ENCODE results near the gene AMPH. TPM values are rescaled to one million over a fixed set of nuclear protein-coding genes. Genes with fewer than 3 reads are reported as not detected.
A peak's percentile ranks its signal among the peaks of the same experiment; 100 is the strongest.

The AMPH gene
- total RNA-seq, 2 donors from 2014 or later = not detected

DNA sequence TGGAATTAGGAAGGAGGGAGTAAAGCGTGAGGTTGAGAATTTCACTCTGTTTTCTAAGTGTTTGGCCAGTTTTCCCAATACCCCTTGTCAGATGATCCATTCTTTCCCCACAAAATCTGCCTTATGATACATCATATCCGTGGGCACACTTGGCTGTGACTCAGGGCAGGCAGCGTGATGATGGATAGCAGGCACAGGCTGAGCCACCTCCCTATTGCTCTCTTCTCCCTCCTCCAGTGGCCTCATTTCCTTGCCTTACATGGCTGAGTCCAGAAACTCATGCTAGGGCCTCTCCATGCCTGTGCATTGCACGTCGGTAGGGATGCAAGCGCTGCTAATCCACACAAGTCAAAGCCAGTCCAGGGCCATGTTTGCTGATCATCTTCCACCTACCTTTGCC lies 128.3 kb downstream of the AMPH start:
- Mint-ChIP-seq H3K9me3 (no peaks in the 10 kb centered on the region), H3K4me3 (no peak overlapping the region), H3K27ac (no peak overlapping the region), H3K4me1 (ENCODE audit: low read depth in 2 of 2) (no peaks in the 10 kb centered on the region), H3K36me3 (no peaks in the 10 kb centered on the region), H3K27me3 (peaks cover 26 to 28% of the 10 kb centered on the region in 2 donors)
- no peak for ATAC-seq
- no peak for DNase-seq (ENCODE audit: low spot score)

DNA sequence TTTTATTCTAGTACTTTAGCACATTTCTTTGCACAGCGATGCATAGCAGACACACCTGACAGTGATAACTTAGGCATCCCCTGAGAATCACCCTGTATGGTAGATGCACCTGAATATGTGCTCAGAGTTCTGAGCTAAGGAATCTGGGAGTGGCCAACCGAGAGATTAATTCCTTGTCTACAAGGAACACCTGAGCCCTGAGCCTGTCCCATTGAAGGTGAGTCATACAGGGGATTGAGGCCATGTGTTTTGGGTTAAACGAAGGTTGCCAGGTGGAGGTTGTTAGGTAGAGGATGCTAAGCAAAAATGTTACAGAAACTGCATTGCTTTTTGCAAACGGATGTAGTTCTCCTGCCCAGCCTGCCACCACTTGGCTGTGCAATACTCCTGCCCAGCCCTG lies 128.9 kb downstream of the AMPH start:
- H3K27me3 Mint-ChIP-seq = peaks cover 25 to 31% of the 10 kb centered on the region in 2 donors
- no peak overlapping the region for H3K4me3 Mint-ChIP-seq
- no peak for ATAC-seq

DNA sequence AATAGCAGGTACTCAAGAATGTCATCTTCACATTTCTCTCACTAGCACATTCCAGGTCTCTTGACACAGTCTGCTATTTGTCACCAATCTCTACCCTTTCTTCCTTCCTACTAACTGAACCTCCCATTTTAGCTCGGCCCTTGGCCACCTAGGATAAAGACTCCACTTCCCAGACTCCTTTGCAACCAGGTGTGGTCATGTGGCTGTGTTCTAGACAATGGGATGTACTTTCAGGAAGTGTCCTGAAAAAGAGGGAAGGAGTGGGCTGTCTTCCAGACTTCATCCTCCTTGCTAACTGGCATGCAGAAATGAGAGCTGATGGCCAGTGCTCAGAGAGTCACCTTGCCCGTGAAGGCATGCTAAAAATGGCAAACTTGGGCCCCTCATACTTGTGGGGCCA lies 139.2 kb downstream of the AMPH start:
- Mint-ChIP-seq H3K4me3 (no peak overlapping the region), H3K27ac (no peak overlapping the region), H3K4me1 (ENCODE audit: low read depth in 2 of 2) (no peaks in the 10 kb centered on the region), H3K36me3 (no peaks in the 10 kb centered on the region), H3K9me3 (no peaks in the 10 kb centered on the region), H3K27me3 (peaks cover 22 to 27% of the 10 kb centered on the region in 2 donors)
- no peak for ATAC-seq
- no peak for DNase-seq (ENCODE audit: low spot score)

More for the DNA sequence above, 128.9 kb downstream of the AMPH start:
- H3K27ac Mint-ChIP-seq = no peak overlapping the region
- no peak for DNase-seq (ENCODE audit: low spot score)
- H3K4me1 Mint-ChIP-seq (ENCODE audit: low read depth in 2 of 2) = no peaks in the 10 kb centered on the region
- no peaks in the 10 kb centered on the region for H3K9me3 Mint-ChIP-seq
- no peaks in the 10 kb centered on the region for H3K36me3 Mint-ChIP-seq

DNA sequence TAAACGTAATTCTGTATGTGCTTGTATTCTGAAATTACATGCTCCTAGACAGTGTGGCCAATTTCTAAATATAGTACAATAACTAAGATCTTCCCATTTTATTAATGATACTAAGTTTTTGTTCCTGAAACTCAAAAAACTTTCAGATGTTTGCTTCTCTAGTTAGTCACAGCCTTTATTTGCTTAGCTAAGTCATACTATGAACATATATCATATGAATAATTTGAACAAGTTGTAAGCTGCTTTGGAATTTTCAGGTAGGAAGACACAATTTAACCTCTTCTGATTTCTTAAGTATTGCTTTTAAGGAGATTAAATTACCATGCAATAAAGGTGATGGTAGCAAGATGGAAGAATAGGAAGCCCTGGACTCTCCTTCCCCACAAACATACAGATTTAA lies 148.7 kb downstream of the AMPH start:
- Mint-ChIP-seq H3K27ac (no peak overlapping the region), H3K9me3 (peaks cover 8% of the 10 kb centered on the region), H3K4me3 (no peak overlapping the region), H3K36me3 (peaks cover 29% of the 10 kb centered on the region), H3K27me3 (peaks cover 40 to 61% of the 10 kb centered on the region in 2 donors), H3K4me1 (ENCODE audit: low read depth in 2 of 2) (no peaks in the 10 kb centered on the region)
- DNase-seq (ENCODE audit: low spot score) = no peak
- ATAC-seq = no peak

DNA sequence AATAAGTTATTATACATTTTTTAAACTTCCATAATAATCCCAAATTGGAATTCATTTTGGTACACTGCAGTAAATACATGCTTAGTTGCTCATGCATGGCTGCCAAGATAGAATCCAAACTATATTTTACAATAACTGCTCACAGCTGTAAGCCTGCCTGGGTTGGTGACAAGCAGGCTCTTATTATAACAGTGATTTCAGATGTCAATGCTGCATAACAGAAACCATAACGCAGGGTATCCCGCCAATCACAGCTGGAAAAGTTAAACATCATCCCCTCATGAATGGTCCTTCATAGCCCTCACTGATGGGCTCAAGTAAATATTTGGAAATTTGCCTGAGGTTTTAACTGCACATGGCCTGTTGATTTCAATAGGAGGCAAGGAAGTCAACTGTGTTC lies 149.8 kb downstream of the AMPH start:
- Mint-ChIP-seq H3K4me1 (ENCODE audit: low read depth in 2 of 2) (no peaks in the 10 kb centered on the region), H3K27ac (no peak overlapping the region), H3K27me3 (peaks cover 38 to 58% of the 10 kb centered on the region in 2 donors), H3K9me3 (peaks cover 8% of the 10 kb centered on the region), H3K4me3 (no peak overlapping the region), H3K36me3 (peaks cover 35% of the 10 kb centered on the region)
- no peak for ATAC-seq
- DNase-seq (ENCODE audit: low spot score) = no peak

DNA sequence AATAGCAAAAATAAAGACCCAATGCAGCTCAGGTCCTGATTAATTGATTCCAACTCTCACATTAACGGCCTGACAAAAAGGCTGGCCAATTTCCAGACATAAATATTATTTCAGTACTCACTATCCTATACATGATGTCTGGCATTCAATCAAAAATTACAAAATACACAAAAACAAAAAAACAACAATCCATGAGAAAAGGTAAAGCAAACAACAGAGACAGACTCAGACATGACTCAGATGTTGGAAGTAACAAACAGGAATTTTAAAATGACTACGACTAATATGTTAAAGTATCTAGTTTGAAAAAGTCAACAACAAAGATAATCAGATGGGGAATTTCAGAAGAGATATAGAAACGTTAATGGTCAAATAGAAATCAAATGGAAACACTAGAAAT lies 152.8 kb downstream of the AMPH start:
- DNase-seq (ENCODE audit: low spot score) (no peak), ATAC-seq (no peak)
- Mint-ChIP-seq H3K9me3 (peaks cover 1% of the 10 kb centered on the region), H3K27ac (no peak overlapping the region), H3K36me3 (peaks cover 17% of the 10 kb centered on the region), H3K4me3 (no peak overlapping the region), H3K4me1 (ENCODE audit: low read depth in 2 of 2) (peaks cover 0 to 3% of the 10 kb centered on the region in 2 donors), H3K27me3 (peaks cover 25 to 44% of the 10 kb centered on the region in 2 donors)

DNA sequence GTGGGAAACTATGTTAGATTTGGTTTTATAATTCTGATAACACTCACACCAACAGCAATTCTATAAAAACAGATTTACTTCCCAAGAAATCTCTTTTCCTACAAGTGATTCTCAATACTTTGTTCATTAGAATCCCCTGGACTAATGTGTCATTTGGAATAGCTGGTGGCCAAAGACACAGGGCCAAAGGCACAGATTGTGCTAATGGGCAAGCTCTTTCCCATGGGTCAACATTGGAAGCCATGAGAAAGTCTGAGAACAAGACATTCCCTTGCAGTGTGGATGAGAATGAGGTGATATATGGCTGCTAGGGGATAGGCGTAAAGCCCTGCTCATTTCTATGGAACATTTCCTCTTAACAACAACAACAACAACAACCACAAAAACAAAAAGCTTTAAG lies 153.8 kb downstream of the AMPH start:
- Mint-ChIP-seq H3K4me1 (ENCODE audit: low read depth in 2 of 2) (peaks cover 0 to 3% of the 10 kb centered on the region in 2 donors), H3K27me3 (peaks cover 17 to 33% of the 10 kb centered on the region in 2 donors), H3K36me3 (peaks cover 15% of the 10 kb centered on the region), H3K27ac (no peak overlapping the region), H3K4me3 (no peak overlapping the region), H3K9me3 (no peaks in the 10 kb centered on the region)
- ATAC-seq (no peak), DNase-seq (ENCODE audit: low spot score) (no peak)

DNA sequence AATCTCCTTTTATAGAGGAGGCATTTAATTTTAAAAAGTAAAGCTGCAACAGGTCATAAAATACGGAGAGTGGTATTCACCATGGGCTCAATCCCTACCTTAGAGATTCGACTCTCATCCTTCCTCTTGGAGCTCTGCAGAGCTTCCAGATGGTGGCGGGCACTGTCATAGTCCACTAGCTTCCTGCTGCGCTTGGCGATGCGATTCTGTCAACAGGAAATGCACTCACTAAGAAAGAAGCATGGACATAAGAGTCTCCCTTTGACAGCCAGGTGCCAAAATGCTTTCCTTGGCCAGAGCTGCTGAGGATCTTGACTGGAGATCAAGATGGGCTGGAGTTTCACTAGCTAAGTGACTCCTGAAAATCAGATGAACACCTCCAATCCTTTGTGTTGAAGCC lies 154.4 kb downstream of the AMPH start:
- Mint-ChIP-seq H3K4me3 (no peak overlapping the region), H3K4me1 (ENCODE audit: low read depth in 2 of 2) (peaks cover 0 to 3% of the 10 kb centered on the region in 2 donors), H3K36me3 (peaks cover 15% of the 10 kb centered on the region), H3K27me3 (peaks cover 13 to 27% of the 10 kb centered on the region in 2 donors), H3K9me3 (no peaks in the 10 kb centered on the region), H3K27ac (no peak overlapping the region)
- ATAC-seq (no peak), DNase-seq (ENCODE audit: low spot score) (no peak)

DNA sequence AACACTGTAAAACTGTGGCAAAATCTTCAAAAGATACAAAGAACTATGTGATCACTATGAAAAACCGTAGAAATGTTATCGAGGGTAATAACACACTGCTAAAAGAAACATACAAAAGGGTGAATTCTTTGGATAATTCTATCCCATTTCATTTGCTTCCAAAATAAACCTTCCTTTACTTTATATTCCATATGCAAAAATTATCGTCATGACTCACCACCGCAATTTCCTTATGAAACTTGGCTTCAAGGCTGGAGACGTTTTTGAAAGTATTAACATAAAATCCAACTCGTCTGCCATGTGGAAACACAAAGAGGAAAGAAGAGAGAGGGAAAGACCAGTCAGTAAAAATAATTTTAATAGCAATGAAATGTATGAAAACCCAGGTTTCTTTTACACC lies 165.2 kb downstream of the AMPH start:
- Mint-ChIP-seq H3K36me3 (no peaks in the 10 kb centered on the region), H3K27me3 (peaks cover 0 to 3% of the 10 kb centered on the region in 2 donors), H3K27ac (no peak overlapping the region), H3K9me3 (peaks cover 3% of the 10 kb centered on the region), H3K4me1 (ENCODE audit: low read depth in 2 of 2) (peaks cover 25 to 27% of the 10 kb centered on the region in 2 donors), H3K4me3 (no peak overlapping the region)
- DNase-seq (ENCODE audit: low spot score) (no peak), ATAC-seq (no peak)

DNA sequence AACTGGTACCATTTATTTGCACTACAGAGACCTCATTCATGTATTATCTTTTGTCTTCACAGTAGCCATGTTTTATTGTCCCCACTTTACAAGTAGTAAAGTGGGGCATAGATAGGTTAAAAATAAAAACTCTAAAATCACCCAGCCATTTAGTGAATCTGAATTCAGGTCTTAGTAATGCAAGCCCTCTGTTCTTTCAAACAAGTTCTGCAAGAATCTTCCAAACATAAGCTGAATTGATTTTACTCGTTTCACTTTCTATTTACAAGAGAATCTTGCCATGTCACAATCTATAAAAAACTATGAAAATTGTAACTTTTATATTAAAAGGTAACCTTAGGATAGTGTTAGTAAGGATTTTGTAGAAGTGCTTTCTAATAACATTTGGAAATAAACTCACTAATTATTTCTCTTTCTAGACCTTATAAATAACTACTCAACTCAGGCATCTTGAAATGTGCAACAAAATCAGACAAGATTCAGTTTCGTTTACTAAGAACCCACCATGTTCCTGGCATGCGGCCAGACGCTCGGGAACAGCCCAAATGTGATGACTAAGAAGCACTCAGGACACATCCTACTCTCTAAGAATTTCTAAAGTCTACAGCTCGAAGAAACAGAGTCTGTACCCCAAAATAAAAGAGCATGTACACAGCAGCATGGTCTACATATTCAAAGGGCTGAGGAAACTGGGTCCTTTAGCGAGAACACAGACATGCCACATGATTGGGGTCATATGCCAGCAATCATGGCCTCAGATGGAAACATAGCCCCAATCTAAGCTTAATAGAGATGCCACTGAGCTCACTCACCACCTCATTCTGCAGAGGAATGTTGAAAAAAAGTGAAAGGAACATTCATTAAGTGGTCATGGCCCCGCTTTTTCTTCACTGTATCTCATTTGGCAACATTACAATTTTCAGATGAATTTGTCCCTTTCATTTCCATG lies 167.6 kb downstream of the AMPH start:
- Mint-ChIP-seq H3K36me3 (no peaks in the 10 kb centered on the region), H3K27ac (peak overlapping the region; percentile 25 to 34), H3K4me1 (ENCODE audit: low read depth in 2 of 2) (peaks cover 25 to 27% of the 10 kb centered on the region in 2 donors), H3K27me3 (peaks cover 0 to 8% of the 10 kb centered on the region in 2 donors), H3K4me3 (peak overlapping the region; percentile 59), H3K9me3 (peaks cover 3% of the 10 kb centered on the region)
- DNase-seq (ENCODE audit: low spot score) (peak; percentile 71), ATAC-seq (peak; percentile 88)

DNA sequence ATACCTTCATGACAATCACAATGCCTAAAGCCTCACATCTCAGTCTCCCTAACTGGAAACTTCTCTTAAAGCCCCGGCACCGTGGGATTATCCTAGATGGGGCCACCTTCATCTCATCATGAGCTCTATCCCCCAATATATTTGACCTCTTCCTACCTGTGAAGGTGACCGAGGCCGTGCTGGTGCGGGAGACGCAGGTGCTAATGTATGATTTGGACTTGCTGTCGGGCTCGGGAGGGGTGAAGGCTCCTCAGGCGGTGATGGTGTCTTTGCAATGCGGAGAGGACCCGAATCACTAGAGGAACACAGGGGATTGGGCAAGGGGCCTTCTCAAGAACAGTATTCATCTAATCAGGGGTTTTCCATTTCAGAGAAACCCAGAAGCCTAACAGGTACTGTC lies 168.4 kb downstream of the AMPH start:
- Mint-ChIP-seq H3K9me3 (peaks cover 3% of the 10 kb centered on the region), H3K36me3 (no peaks in the 10 kb centered on the region), H3K27me3 (peaks cover 0 to 8% of the 10 kb centered on the region in 2 donors), H3K4me3 (peak overlapping the region; percentile 59), H3K4me1 (ENCODE audit: low read depth in 2 of 2) (peaks cover 25 to 27% of the 10 kb centered on the region in 2 donors), H3K27ac (peak overlapping the region; percentile 34)
- DNase-seq (ENCODE audit: low spot score) (no peak), ATAC-seq (no peak)

DNA sequence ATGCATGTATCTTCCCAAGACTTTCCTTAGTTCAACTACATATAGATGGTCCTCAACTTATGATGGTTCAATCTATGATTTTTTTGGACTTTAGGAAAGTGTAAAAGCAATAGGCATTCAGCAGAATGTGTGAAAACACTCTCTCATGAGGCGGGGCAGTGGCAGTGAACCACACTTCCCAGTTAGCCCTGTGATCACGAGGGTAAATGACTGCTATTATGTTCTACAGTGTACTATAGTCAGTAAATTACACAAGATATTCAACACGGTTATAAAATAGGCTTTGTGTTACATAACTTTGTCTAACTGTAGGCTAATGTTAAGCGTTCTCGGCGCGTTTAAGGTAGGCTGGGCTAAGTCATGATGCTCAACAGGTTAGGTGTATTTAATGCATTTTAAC lies 169.3 kb downstream of the AMPH start:
- H3K27ac Mint-ChIP-seq = peak overlapping the region in 1 of 2 donors; percentile 34
- DNase-seq (ENCODE audit: low spot score) (no peak), ATAC-seq (no peak)
- H3K36me3 Mint-ChIP-seq = no peaks in the 10 kb centered on the region
- peaks cover 3% of the 10 kb centered on the region for H3K9me3 Mint-ChIP-seq
- H3K4me3 Mint-ChIP-seq = no peak overlapping the region
- H3K27me3 Mint-ChIP-seq = peaks cover 0 to 7% of the 10 kb centered on the region in 2 donors
- H3K4me1 Mint-ChIP-seq (ENCODE audit: low read depth in 2 of 2) = peaks cover 25 to 27% of the 10 kb centered on the region in 2 donors

DNA sequence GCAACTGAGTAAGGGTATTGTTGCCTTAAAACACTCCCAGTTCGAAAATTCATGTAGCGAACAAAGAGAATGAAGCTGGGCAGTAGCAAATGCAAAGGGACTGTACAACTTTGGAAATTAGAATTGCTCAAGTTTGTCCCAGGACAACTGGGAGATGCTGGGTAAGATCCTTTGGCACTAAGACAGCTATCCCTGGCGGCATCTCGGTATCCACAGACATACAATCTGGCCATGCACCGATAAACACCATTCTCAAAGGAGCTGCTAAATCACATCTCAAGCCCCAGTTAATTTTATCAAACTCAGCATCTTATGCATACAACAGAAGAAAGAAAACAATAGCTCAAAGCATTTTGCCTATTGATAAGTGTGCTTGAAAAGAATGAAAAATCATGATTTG lies 177.3 kb downstream of the AMPH start:
- Mint-ChIP-seq H3K9me3 (no peaks in the 10 kb centered on the region), H3K27ac (no peak overlapping the region), H3K36me3 (no peaks in the 10 kb centered on the region), H3K27me3 (peaks cover 8 to 17% of the 10 kb centered on the region in 2 donors), H3K4me1 (ENCODE audit: low read depth in 2 of 2) (no peaks in the 10 kb centered on the region), H3K4me3 (no peak overlapping the region)
- ATAC-seq = no peak
- no peak for DNase-seq (ENCODE audit: low spot score)

DNA sequence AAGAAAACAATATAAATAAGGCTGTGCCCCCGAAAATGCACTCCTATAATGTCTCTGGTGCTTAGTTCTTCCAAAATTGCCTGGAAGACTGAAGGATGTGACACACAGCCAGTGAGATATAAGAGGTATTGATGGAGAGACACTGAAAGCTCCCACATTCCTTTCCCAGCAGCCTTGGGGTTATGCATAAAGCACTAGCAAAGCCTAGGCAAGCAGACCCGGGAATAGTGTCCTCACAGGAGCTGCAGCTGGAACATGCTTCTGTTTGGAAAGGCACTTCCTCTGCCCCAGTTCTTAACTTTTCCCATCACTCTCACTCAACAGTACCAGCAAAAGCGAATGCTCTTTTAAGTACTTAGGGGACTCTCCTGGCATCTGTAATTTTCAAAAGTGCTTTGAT lies 178.0 kb downstream of the AMPH start:
- ATAC-seq (no peak), DNase-seq (ENCODE audit: low spot score) (no peak)
- Mint-ChIP-seq H3K36me3 (no peaks in the 10 kb centered on the region), H3K9me3 (no peaks in the 10 kb centered on the region), H3K4me1 (ENCODE audit: low read depth in 2 of 2) (no peaks in the 10 kb centered on the region), H3K27me3 (peaks cover 8 to 14% of the 10 kb centered on the region in 2 donors), H3K4me3 (no peak overlapping the region), H3K27ac (no peak overlapping the region)
